ENCODE results near the gene RANGAP1. TPM values are rescaled to one million over a fixed set of nuclear protein-coding genes. Genes with fewer than 3 reads are reported as not detected.
A peak's percentile ranks its signal among the peaks of the same experiment; 100 is the strongest.

RANGAP1 gene
- total and polyA plus RNA-seq, 2 of the 8 experiments (the other 6 are each of a cell fraction or from before 2014, with no cell fraction given), result 121 to 171 TPM

DNA sequence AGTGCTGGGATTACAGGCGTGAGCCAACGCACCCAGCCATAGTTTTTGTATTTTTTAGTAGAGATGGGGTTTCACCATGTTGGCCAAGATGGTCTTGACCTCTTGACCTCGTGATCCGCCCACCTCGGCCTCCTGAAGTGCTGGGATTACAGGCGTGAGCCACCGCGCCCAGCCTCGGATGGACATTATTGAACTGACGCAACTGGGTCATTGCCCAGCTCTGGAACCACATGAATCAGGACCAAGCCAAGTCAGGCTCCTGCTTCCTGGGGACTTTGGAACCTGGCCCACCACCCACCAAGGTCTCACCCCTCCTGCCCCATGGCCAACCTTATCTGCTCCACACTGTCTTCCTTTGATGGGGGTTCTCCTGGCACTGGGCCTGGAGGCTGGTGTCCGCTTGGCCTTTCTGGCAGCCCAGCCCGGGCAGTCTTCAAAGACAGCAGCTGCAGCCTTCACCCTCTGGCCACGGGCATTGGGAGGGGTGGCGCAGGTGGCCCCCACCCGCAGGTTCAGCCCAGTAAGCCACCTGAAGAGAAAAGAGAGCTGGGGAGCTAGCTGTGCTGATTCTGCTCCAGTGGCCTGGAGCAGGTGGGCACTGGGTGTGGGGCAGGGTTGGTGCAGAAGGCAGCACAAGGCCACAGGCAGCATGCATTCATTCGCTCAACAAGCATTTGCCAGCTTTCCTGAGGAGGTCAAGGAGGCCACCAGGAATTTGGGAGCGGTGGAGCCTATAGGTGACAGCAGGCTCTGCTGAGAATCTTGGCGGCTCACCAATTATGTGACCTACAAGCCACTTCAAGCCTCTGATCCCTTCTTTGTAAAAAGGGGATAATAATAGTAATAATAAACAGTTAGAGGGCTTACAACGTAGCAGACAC is 50.9 kb downstream of the RANGAP1 start:
- peaks cover 0 to 6% (median 0%) of the 10 kb centered on the region in 4 experiments; a peak in 3 of 8 replicates for H3K36me3 ChIP-seq (ENCODE audit: control insufficient read depth in 2 of 4, insufficient read depth in 4 of 4, low read length in 3 of 4)
- FAIRE-seq (no peak), DNase-seq (ENCODE audit: low read depth in 1 of 2, low spot score in 2 of 2) (no peak)
- peaks cover 0 to 4% (median under 1%) of the 10 kb centered on the region in 4 experiments; a peak in 3 of 7 replicates for H3K27me3 ChIP-seq (replicated peaks in 1 of 4; ENCODE audit: control insufficient read depth in 3 of 4, extremely low read depth in 1 of 4, insufficient read depth in 3 of 4, low read length in 3 of 4)
- H3K4ac ChIP-seq (replicated peaks; ENCODE audit: insufficient read length, low read depth, low read length), result no peak overlapping the region
- no peak overlapping the region for H2BK12ac ChIP-seq (ENCODE audit: low read depth, low read length)
- no peak overlapping the region for H2BK120ac ChIP-seq (replicated peaks; ENCODE audit: low read depth, low read length)
- H2AK5ac ChIP-seq (ENCODE audit: low read depth, low read length), result no peak overlapping the region
- 0 out of 2 replicates have a peak overlapping the region, but pooled peaks have one; percentile 61 for H2BK15ac ChIP-seq (ENCODE audit: low read length)
- no peak overlapping the region for H3K56ac ChIP-seq (replicated peaks; ENCODE audit: insufficient read length, low read depth, low read length)
- no peak overlapping the region for H3K9ac ChIP-seq (replicated peaks in 1 of 4; ENCODE audit: extremely low read depth in 1 of 4, low read depth in 3 of 4, low read length in 3 of 4)
- peaks cover 0 to 1% of the 10 kb centered on the region in 2 experiments for H4K20me1 ChIP-seq (replicated peaks in 1 of 2; ENCODE audit: control insufficient read depth in 1 of 2, insufficient read depth in 2 of 2, low read length in 2 of 2)
- no peak overlapping the region for H2BK5ac ChIP-seq (ENCODE audit: low read depth, low read length)
- no peak overlapping the region for H3K23ac ChIP-seq (ENCODE audit: insufficient read length)
- 94% methylated on average over 19 of the region's 19 CpGs; no CpG with 5 or more reads in 1 of the 2 experiments for WGBS, 2 experiments (ENCODE audit: extremely low coverage in 1 of 2, insufficient coverage in 1 of 2, insufficient read length in 1 of 2, insufficient replicate concordance in 2 of 2, low coverage in 1 of 2, low lambda C conversion rate in 2 of 2, missing lambda C conversion rate in 1 of 2)
- no peaks in the 10 kb centered on the region for H3K9me3 ChIP-seq (ENCODE audit: insufficient read depth in 2 of 2, low read depth in 1 of 2, low read length in 1 of 2)
- peaks cover 2% of the 10 kb centered on the region; the same call in 1 of the 2 replicates for H3K23me2 ChIP-seq (ENCODE audit: low read depth, low read length)
- no peak overlapping the region for H4K91ac ChIP-seq (replicated peaks; ENCODE audit: insufficient read length, low read length)
- no peak overlapping the region for H4K8ac ChIP-seq (ENCODE audit: extremely low read depth, insufficient read depth, low read length)
- no peak overlapping the region for H3K27ac ChIP-seq (ENCODE audit: low read depth, low read length)
- H3K4me1 ChIP-seq (replicated peaks in 1 of 4; ENCODE audit: control insufficient read depth in 3 of 4, insufficient read depth in 4 of 4, low read length in 3 of 4), result peaks cover 4 to 17% (median 11%) of the 10 kb centered on the region in 4 experiments; a peak in 6 of 7 replicates
- no peak overlapping the region for H2AFZ ChIP-seq (ENCODE audit: low read length)
- no peak overlapping the region for H3K4me2 ChIP-seq (ENCODE audit: insufficient read depth in 1 of 2, low read depth in 2 of 2, low read length in 2 of 2)
- no peak overlapping the region; the same call in none of the 2 replicates for H3K18ac ChIP-seq (ENCODE audit: extremely low read depth, low read length)
- no peak overlapping the region; the same call in 1 of the 2 replicates for H2BK20ac ChIP-seq (ENCODE audit: low read length)
- POLR2A ChIA-PET (ENCODE audit: partially characterized antibody), result interaction anchor here (1.0 to 1.8 kb wide), 4 partner anchors 8 to 21 kb away, joined by 3 to 6 read pairs (median 6); no protein-coding TSS in a partner anchor
- no peak overlapping the region for H3K4me3 ChIP-seq (ENCODE audit: extremely low read depth in 1 of 4, insufficient read depth in 2 of 4, low read depth in 3 of 4, low read length in 4 of 4)
- no peak overlapping the region for H3K14ac ChIP-seq (ENCODE audit: insufficient read length)
- H4K5ac ChIP-seq (ENCODE audit: insufficient read length, low read depth, low read length), result no peak overlapping the region
- no peak for TF ChIP-seq SIN3A (conservative IDR thresholded peaks at IDR 0.05 in 1 of 2, IDR thresholded peaks at IDR 0.05 in 1 of 2; ENCODE audit: low read depth in 1 of 2, low read length in 2 of 2)
- no peak for TF ChIP-seq CHD1 (IDR thresholded peaks at IDR 0.05; ENCODE audit: low read depth, low read length)
- TF ChIP-seq HDAC6 (IDR thresholded peaks at IDR 0.05; ENCODE audit: low read depth, low read length), result no peak
- no peak for TF ChIP-seq KDM5A (IDR thresholded peaks at IDR 0.05; ENCODE audit: low read length)
- TF ChIP-seq E2F6 (IDR thresholded peaks at IDR 0.05), result no peak
- no peak for TF ChIP-seq POLR2AphosphoS5 (IDR thresholded peaks at IDR 0.05; ENCODE audit: low read depth, low read length)
- TF ChIP-seq POU5F1 (IDR thresholded peaks at IDR 0.05; ENCODE audit: low read depth, low read length), result no peak
- no peak for TF ChIP-seq SP2 (IDR thresholded peaks at IDR 0.05; ENCODE audit: low read length)
- TF ChIP-seq RBBP5 (IDR thresholded peaks at IDR 0.05; ENCODE audit: borderline replicate concordance, low read depth, low read length), result no peak
- no peaks in the 10 kb centered on the region for H3K79me1 ChIP-seq (ENCODE audit: low read depth, low read length)
- CTCF ChIA-PET (ENCODE audit: partially characterized antibody), result interaction anchor here (1.1 kb wide), 1 partner anchor 312 kb away, joined by 3 read pairs; no protein-coding TSS in a partner anchor
- no peaks in the 10 kb centered on the region for H3K79me2 ChIP-seq (ENCODE audit: control insufficient read depth in 1 of 2, insufficient read depth in 2 of 2, low read length in 2 of 2)
